HCEC 1CT (cell line): Measurements from ENCODE around the gene OGA.

ENCODE experiments used
- DNase-seq: peaks from one replicate; pipeline ENCODE4 v3.0.0-alpha.2; 2017

The OGA gene

DNA sequence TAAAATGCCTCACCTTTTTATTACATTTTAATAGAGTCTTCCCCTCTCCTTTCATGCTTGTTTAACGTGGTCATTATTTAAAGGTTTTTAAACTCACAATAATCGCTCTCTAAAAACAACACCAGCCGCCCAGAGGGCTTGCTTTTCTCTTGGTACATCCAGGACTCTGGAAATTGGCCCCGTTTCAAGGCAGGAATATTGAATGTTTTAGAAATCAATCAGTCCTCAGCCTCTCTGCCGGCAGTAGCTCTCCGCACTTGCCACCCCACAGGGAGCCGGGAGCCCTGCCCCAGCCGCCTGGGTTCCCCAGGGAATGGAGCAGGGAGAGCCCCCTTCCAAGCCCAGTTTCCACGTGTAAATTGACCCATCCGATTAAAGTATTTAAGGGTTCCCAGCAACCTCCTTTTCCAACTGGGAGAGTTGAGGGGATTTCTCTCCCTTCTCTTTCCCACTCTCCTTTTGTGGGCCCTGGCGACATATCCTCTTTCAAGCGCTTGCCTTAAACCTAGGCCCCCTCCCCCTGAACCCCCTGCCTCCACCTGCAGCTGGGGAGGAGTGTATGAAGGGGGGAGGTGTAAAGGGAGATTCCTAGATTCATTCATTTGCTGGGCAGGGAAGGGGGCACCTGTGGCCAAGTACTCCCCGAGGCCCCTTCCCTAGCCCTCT, 44.2 kb downstream of the OGA start:
- no peak for DNase-seq

- no peak for DNase-seq
These were observed 45.1 kb downstream of the OGA start for GRCh38 chr10:101772895-101773761.

GRCh38 chr10:101772017-101772894, 46.0 kb downstream of the OGA start:
- DNase-seq: no peak

GRCh38 chr10:101771380-101771779, 46.9 kb downstream of the OGA start:
- no peak for DNase-seq

DNA sequence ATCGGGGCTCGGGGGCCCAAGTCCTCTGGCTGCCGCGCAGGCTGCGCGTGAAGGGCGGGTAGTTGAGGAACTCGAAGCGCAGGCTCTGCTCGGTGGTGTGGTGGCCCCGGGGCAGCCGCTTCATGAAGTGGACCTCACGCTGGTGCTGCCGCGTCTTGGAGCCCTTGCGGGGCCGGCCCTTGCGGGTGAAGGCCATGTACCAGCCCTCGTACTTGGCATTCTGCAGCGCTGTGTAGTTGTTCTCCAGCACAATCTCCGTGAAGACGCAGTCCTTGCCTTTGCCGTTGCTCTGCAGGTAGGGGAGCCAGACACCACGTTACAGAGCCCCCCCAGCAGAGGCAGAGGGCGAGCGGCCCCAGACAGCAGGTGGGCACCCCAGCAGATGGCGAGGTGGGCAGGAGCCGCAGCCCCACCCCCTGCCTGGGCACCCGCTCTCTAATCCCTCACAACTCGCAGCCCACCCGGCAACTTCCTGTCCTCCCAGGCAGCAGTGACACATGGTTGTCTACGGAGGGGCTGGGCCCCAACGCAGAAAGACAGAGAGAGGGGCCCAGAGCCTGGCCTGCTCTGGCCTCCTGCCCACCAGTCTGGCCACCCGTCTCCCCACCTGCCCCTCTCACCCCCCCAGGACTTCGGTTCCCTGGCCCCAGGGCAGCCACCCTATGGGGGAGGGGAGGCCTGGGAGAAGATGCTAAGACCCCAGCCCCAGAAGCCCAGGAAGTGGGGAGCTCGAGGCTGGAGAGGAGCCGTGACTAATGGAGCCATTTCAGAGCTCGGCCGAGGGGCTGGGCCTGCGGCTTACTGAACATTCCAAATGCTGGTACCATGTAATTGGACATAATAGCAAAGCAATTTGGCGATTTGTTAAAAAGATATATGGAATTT, 47.7 kb downstream of the OGA start:
- no peak for DNase-seq

- DNase-seq: no peak
These were observed 48.6 kb downstream of the OGA start for GRCh38 chr10:101769541-101770180.

DNA sequence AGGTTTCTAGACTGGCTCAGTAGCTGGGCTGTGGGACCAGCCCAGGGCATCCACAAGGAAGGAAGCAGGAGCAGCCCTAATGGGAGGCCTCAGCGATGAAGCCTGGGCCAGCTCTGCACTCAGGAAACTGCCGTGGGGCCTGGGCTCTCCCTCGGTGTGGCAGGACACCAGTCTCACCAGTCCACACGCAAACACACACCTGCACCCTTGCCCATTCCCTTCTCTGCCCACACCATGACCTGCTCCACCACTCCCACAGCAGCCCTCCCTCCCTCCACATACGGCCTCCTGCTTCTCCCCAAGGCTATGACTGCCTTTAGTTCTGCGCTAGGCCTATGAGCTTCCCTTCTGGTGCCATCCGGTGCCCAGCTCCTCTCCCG, 49.5 kb downstream of the OGA start:
- DNase-seq: no peak

DNA sequence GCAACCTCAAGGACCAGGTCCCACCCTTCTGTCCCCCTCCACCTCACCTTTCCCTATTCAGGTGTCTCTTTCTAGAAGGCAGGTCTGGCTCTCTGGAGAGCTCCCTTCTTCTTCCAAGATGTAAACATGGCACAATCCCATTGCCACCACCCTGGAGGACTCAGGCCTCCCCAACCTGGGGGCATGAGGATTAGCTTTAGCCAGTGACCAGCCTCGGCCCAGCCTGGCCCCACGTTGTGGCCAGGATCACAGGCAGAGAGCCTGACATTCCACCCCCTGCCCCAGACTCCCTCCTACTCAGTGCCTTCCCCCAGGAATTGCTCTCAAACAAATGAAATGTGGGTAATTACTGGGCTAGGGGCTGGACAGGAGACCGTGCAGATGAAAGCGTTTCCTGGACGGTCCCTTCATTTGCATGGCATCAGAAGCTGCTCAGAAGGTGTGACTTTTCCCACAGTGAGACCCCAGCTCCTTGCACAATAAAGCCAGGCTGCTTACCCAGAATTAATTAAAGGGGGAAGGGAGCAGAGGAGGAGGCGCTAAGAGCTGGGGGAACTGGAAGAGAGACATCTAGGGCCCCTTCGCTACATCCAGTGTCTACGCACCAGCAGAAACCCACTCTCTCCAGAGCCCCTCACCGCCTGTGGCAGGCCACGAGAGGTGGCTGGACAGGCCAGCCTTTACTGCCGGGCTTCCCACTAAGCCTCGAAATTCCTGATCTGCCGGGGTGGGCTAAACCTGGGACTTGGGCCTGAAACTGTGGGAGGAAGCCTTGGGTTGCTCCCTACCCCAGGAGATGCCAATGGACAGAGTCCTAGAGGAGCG, 50.1 kb downstream of the OGA start:
- no peak for DNase-seq

- no peak for DNase-seq
These were observed 50.7 kb downstream of the OGA start for GRCh38 chr10:101767600-101767945.

- no peak for DNase-seq
These were observed 51.3 kb downstream of the OGA start for GRCh38 chr10:101766753-101767599.

- DNase-seq: no peak
These were observed 51.9 kb downstream of the OGA start for GRCh38 chr10:101766306-101766705.

DNA sequence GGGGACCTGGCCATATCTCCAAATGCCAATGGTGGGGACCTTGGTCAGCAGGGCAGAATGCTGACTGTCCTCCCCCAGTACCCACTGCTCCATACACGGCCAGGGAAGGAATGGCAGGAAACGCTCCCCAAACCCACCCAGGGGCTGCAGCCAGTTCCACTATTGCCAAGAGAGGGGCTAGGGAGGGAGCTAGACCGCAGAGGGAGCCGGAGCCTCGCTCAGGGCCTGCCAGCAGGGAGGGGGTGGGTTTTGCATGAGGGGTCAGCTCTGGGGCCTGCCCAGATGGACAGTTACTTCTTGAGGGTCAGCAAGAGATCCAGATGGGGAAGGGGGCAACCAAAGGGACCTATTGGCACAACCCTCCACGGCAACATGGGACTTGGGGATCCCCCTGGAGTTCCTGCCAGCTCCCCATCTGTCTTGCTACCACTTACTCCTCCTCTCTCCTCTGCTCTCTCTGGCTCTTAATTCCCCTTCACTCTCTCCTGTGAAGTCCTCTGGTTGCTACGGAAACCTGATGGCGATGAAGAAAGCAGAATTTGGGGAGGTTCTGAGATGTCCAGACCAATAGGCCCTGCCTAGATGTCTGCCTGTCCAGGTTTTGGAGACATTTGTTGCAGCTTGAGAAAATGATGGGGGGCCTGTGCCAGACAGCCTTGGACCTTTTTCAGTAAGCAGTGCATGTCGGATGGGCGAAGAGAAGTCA, 55.0 kb downstream of the OGA start:
- no peak for DNase-seq

GRCh38 chr10:101762736-101763135, 55.5 kb downstream of the OGA start:
- no peak for DNase-seq

- no peak for DNase-seq
These were observed 57.0 kb downstream of the OGA start for GRCh38 chr10:101761226-101761625.

DNA sequence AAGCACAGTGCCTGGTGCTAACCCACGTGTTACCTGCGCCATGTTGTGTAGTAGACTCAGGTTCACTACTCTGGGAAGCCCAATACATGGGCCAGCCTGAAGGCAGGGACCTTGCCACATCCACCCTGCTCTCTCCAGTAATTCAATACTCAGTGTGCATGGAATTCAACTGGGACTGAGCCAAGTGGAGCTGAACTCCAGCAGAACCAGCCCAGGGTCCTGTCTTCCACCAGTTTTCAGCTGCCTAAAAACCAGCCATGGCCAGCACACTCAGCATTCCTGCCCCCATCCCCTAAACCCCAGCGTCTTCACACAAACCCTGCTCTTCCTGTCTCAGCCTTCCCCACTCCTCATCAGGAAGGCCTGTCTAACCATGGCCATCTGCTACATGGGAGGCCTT, 57.7 kb downstream of the OGA start:
- no peak for DNase-seq

DNA sequence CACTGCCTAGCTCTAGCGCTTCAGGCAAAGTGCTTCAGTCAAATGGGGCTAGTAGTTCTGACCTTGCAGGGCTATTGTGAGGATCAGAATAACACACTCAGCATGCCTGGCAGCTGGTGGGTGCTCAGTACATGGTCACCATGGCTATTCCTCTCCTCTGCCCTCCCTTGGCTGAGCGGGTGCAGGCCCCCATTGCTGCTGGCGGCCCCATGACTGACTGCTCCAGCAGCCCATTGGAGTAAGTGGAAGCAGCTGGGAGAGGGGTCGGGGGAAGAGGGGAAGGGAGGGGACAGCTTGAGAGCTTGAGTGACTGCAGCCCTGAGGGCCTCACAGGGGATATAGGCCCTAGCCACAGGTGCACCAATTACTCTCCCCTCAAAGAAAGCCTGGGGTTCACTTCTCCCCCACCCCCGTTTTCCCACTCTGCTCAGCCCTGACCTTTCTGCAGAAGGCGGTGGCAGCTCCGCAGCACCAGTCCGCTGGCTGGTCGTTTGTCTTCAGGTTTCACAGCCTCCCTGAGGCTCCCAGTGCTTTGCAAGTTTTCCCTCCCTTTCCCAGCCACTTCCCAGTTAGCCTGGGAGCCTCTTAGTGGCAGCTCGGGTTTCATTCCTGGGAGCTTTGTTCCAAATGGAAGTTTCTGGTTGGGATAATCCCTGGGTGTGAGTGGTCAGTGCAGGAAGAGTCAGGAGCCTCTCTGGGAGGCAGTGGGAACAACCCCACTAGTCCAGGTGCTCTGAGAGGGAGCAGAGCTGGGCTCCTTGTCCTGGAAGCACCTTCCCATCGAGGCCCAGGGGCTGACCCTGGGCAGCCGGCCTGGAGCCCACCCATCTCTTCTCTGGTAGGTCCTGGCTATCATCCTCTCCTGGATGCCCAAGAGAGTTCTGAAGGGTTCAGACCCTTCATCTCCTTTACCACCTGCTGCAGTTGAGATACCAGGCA, 58.7 kb downstream of the OGA start:
- DNase-seq: no peak

- DNase-seq: no peak
These were observed 59.4 kb downstream of the OGA start for GRCh38 chr10:101758858-101759257.

DNA sequence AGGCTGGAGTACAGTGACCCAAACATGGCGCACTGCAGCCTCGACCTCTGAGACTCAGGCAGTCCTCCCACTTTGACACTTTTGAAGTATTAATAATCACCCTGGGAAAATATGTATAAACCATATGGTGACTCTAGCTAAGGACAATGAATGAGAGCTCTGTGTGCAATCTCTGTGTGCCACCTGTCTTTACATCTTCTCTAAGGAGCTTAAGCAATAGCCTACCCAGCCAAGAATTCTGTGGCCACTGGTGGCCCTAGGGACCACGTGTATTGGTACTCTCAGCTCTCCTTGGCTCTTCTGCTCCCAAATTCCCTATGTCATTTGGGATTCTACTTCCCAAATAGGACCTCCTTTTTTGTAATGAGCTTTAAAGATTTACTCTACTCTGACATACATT, 66.0 kb downstream of the OGA start:
- no peak for DNase-seq
